GM18868 (cell line): ENCODE measurements around the gene PNPT1.
A peak's percentile ranks its signal among the peaks of the same experiment; 100 is the strongest.
"Not testable (repeated sequence)": the region's sequence is repeated elsewhere in the genome, so short reads cannot be mapped to it uniquely, and the experiment has no call there.

ENCODE experiments used
- ATAC-seq: cut with Tn5 transposase; IDR thresholded peaks from one replicate; pipeline ENCODE4 v1.9.1; 2021; ENCODE audit warnings: mild to moderate bottlenecking, moderate library complexity; ENCODE audit not compliant: unreplicated experiment

The PNPT1 gene

DNA sequence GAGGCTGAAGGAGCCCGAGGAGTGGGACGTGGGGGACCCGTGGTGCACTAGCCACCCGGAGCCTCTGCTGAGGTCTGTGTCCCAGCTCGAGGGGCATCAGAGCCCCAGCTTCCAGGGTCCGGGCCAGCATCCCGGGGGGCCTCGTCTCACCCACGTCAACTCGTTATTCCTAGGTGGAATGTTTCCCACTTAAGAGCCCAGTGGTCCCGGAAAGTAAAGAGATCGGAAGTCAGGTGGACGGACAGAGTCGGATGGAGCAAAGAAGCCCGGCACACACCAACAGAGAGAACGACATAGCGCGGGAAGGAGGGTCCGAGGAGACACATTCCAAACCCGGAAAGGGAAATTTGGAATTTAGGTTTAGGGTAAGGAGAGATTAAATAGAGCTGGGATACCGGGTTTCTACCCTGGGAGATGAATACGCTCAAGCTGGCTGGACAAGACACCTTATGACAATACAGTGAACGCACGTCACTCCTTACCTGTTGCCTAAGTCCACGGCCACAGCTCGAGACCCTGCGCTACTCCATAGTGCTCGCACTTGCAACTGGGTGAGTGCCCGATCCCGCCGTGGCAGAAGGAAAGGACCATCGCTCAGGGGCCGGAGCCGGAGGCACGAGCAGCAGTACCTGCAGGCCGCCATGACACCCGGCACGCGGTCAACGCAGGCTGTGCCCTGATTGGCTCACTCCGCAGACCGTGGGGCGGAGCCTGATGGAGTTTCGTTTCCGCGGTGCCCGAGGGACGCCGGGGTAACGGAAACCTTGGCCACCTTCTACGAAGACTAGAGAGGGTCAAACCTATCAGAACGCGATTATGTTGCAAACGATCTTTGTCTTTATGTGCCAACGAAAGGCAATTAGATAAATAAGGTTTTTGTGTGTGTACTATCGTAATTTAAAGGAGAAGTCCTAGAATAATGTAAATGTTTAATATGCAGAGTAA, at the start of gene PNPT1:
Gene PNPT1, minus strand, starts transcription at position 664 of the 945 bp plus-strand sequence. Its CDS starts 21 bp downstream, at position 643.
- ATAC-seq = peak; percentile 100

DNA sequence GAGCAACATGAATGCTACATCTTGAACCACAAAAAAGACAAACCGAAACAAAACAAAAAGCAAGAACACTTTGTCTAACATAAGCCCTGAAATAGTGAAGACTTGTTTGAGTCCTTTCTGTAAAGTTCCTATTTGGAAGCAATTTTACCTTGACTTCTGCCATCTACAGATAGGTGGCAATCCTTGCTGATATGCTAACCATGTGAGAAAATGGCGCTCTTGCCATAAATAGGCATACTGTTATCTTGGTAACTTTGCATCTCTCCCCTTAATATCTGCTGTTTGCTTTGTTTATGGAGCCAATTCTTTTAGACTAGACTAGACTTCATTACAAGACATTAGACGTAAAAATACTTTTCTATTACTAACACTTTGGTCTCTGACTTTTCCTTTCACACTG, 49.4 kb upstream of the PNPT1 start:
- ATAC-seq = no peak

- ATAC-seq = not testable (repeated sequence)
These were observed 42.4 kb upstream of the PNPT1 start for GRCh38 chr2:55736019-55736536.

- no peak for ATAC-seq
These were observed 41.1 kb upstream of the PNPT1 start for GRCh38 chr2:55734726-55735125.

DNA sequence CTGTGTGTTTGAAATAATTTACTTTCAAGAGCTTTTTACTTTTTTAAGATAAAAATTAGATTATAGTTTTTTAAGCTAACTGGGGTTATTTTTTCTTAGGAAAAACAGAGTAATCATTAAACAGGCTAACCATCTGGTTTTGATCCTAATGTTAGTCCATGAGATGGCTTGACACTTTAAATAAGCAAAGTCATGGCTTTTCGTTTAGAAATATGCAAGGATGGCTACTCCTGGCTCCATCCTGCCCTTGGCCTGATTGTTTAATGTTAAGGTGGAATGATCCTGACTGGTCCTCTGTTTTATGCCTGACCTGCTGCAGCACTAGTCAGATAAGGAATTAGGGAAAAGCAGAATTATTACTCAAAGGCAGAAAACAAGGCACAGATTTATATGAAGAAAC, 39.7 kb upstream of the PNPT1 start:
- no peak for ATAC-seq

DNA sequence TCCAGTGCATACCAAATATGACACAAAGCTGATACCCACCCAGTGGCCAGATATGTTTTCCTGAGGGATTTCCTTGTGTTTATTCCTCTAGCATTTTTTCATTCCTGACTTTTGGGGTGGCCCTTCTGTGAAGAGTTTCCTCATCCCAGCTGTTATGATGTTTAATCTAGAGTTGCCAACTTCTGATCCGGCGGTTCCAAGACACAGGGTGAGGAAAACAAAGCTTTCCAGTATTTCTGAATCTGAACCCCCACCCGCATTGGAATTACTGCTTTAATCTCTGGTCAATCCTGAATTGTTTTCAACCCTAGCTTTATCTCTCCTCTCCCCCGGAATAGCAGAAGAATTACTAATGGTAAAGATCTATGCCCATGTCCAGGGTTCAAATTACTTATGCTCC, 39.2 kb upstream of the PNPT1 start:
- ATAC-seq = no peak

DNA sequence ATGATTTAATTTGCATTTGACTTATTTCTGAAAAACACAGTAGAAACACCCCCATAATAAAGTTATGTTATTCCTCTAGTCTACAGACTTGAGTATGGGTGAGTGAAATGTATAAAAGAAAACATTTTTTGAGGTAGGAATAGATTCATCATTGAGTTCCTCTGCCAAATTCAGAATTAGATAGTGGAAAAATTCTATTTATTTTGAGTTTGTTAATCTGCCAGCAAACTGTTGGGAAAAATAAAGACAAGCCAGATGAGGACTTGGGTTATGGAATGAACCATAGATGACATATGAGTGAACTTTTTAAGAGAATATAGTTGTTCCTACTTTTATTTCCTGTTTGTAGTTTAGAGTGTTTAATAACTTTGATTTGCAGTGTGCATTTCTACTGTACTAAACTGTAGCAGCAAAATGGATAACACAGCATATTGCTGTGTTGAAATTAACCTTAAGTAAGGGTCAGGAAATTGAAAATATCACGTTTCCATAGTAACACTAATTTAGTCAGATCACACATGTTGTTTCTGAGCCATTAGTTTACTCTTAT, 35.6 kb upstream of the PNPT1 start:
- no peak for ATAC-seq

DNA sequence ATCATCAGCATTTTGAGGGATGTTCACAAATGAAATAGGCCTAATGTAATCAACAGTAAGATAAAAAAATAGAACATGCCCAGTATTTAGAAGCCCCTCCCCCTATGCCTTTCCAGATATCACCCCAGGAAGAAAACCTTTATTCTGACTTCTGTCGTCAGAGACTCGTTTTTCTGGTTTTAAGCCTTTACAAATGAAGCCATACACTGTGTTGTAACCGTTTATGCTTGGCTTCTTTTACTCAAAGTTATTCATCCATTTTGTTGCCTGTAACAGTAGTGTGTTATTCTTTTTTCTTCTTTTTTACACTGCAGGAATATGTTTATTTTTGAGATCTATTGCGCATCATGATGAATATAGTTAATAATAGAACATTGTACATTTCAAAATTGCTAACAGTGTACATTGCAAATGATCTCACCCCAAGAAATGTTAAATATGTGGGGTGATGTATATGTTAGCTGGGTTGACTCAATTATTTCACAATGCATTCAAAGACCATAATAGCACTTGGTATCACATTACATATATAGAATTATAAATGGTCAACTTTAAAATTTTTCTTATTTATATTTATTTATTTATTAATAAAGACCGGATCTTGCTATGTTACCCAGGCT, 28.1 kb upstream of the PNPT1 start:
- ATAC-seq = no peak

GRCh38 chr2:55720417-55720816, 26.8 kb upstream of the PNPT1 start:
- ATAC-seq = no peak

DNA sequence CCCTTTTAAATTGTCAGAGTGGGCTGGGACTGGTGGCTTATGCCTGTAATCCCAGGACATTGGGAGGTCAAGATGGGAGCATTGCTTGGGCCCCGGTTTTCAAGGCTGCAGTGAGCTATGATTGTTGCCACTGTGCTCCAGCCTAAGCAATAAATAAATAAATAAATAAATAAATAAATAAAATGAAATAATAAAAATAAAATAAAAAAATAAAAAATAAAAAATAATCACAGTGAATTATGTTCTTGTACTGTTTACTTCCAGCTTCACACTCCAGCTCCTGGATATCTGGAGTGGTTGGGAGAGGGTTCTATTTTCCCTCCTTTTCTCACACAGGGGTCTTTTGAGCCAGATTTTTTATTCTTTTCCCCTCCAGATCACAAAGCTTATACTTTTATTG, 26.2 kb upstream of the PNPT1 start:
- ATAC-seq = no peak

DNA sequence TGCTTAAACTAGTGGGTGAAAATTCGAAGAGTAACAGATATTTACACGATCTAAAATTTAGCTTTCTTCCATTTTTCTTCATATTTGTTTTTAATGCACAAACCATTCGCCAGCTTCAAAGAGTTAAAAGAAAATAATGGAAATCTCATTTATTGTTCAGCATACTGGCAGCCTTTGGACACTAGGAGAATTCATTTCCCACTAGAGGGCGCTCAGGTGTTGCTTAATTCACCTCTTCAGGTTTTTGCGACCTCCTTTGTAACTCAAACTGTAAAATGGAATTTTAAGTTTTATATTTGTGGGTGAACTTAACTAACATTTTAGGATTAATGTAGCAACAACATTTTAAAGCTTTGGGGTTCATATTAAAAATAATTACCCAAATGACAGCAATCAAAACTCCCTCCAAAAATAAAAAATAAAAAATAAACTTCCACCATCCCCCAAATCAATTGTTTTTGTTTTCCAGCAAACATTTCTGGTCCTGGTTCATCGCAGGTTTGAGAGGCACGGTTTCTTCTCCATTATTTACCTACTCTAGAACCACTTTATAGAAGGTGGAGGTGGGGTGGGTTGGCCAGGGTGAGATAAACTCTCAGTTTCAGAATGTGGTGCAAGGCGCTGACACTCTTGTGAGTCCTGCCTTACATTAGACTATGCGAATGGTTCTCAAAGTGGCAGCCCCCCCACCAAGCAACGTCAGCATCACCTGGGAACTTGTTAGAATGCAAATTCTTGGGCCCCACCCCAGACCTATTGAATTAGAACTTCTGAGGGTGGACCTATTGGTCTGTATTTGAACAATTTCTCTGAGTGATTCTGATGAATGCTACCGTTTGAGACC, 24.7 kb upstream of the PNPT1 start:
- ATAC-seq = peak; percentile 69

DNA sequence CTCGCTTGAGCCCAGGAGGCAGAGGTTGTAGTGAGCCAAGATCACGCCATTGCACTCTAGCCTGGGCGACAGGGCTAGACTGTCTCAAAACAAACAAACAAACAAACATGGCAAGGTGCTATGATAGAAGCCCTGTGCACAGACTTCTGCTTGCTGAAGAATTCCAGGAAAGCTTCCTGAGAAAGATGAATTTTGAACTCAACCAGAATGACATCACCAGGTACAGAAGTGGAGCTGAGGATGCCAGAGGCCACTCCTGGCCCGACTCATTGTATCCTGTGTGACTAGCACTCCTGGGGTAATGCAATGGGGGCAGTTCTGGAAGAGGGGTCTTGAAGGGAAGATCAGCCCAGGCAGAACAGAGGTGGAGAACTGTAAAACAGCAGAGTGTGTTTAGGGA, 22.0 kb upstream of the PNPT1 start:
- no peak for ATAC-seq

DNA sequence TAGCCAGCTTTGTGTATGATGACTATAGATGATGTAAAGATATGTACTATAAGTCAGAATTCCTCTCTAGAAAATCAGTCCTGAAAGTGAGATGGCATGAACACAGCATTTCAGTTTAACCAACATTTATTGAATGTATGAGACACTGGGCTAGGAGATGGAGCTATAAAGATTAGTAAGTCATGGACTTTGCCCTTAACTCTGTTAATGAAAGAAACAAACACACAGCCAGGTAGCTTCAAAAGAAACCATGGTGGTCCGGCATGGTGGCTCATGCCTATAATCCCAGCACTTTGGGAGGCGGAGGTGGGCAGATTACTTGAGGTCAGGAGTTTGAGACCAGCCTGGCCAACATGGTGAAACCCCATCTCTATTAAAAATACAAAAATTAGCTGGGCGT, 21.5 kb upstream of the PNPT1 start:
- ATAC-seq = not testable (repeated sequence)

- no peak for ATAC-seq
These were observed 18.9 kb upstream of the PNPT1 start for GRCh38 chr2:55712477-55713060.

GRCh38 chr2:55710025-55710424, 16.4 kb upstream of the PNPT1 start:
- ATAC-seq = no peak

- ATAC-seq = no peak
These were observed 14.1 kb upstream of the PNPT1 start for GRCh38 chr2:55707751-55708150.

DNA sequence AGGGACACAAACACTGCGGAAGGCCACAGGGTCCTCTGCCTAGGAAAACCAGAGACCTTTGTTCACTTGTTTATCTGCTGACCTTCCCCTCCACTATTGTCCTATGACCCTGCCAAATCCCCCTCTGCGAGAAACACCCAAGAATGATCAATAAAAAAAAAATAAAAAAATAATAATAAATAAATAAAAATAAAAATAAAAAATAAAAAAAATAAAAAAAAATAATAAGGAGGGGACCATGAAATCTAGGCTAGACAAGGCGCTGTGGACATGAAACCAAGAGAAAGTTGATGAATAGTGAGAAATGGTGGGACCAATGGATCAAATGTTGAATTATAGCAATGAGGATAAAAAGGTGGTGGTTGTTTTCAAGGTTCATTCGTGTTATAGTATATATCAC, 12.6 kb upstream of the PNPT1 start:
- ATAC-seq = not testable (repeated sequence)

DNA sequence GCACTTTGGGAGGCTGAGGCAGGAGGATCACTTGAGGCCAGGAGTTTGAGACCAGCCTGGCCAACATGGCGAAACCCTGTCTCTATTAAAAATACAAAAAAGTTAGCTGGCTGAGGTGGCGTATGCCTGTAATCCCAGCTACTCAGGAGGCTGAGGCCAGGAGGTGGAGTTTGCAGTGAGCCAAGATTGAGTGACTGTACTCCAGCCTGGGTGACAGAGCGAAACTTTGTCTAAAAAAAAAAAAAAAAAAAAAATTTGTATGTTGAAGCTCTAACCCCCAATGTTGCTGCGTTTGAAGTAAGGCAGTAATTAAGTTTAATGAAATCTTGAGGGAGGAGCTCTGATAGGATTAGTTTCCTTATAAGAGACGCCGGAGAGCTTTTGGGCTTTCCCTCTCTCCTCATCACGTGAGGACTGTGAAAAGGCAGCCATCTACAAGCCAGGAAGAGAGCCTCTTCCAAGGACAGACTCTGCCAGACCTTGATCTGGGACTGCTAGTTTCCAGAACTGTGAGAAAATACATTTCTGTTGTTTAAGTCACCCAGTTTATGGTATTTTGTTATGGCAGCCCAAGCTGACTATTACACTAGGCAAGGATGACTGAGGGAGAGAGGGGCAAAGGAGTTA, 11.5 kb upstream of the PNPT1 start:
- ATAC-seq = no peak

DNA sequence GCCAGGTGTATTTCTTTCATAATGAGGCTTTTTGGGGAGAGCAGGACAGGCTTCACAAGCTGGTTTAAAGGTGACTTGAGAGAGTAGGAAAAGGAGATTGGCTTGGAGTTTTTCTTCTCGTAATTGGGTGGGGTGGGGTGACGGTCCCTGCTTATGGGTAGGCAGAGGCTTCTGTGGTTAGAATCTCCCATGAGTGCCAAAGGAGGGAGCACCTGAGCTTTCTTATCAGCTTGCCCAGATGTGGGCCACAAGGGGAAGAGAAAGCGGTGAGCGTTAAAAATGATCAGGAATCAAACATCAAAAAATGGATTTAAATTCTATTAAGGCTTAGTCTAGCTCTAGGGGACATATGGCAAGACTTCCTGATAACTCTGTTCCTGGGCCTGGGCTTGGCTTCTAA, 9.7 kb upstream of the PNPT1 start:
- no peak for ATAC-seq

DNA sequence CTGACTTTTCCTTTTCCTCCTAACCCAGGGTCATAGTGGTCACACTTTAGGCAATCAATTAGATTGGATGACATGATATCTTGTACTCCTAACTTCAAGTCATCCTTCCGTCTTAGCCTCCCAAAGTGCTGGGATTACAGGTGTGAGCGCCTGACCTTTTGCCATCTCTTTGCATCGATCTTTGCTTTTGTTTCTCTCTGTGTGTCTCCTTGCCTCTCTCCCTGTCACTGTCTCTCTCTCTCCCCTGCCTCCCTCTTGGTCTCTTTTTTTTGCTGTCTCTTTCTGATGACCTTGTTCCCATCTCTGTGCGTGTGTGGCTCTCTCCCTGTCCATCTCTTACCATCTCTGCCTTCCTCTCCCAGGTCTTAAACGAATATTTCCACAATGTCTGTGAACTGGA, 904 bp downstream of the PNPT1 start:
- not testable (repeated sequence) for ATAC-seq
